ENCODE results near the gene RELN. TPM values are rescaled to one million over a fixed set of nuclear protein-coding genes. Genes with fewer than 3 reads are reported as not detected.

Gene RELN
- polyA plus RNA-seq, 1 donor (not counting 4 experiments of a cell fraction or from before 2014, with no cell fraction given): not detected

GRCh38 chr7:103569621-103570305 lies 419.7 kb downstream of the RELN start:
- H3K36me3 ChIP-seq (ENCODE audit: control insufficient read depth in 2 of 2, extremely low read depth in 1 of 2, insufficient read depth in 2 of 2, low read length in 2 of 2): no peaks in the 10 kb centered on the region
- no peaks in the 10 kb centered on the region for H4K20me1 ChIP-seq (ENCODE audit: control insufficient read depth, extremely low read depth, insufficient read depth, low read length)
- FAIRE-seq (no peak), DNase-seq (ENCODE audit: low read depth, low spot score) (no peak)
- H3K9me3 ChIP-seq (ENCODE audit: control insufficient read depth, low read depth, low read length): no peaks in the 10 kb centered on the region
- no peaks in the 10 kb centered on the region for H3K4me1 ChIP-seq (ENCODE audit: control insufficient read depth, extremely low read depth, insufficient read depth, low read length)
- H3K9me1 ChIP-seq (ENCODE audit: control insufficient read depth, extremely low read depth, insufficient read depth, low read length): no peaks in the 10 kb centered on the region
- H3K27ac ChIP-seq (ENCODE audit: control insufficient read depth, insufficient read depth, low read length): no peak overlapping the region
- dilution Hi-C loops (cut with MboI; ENCODE audit: extremely low pct_ligation_motif_present, low sequenced_read_pairs): loop anchor here (25.0 kb wide), 1 partner anchor 193 kb away; no protein-coding TSS in a partner anchor
- H3K9ac ChIP-seq (ENCODE audit: control insufficient read depth, extremely low read depth, insufficient read depth, low read length): no peak overlapping the region
- no peak overlapping the region for H3K4me2 ChIP-seq (ENCODE audit: control insufficient read depth, extremely low read depth, insufficient read depth, low read depth, low read length)
- H3K79me2 ChIP-seq (ENCODE audit: control insufficient read depth, insufficient read depth, low read length): no peaks in the 10 kb centered on the region
- no peak overlapping the region for H3K4me3 ChIP-seq (ENCODE audit: control insufficient read depth in 2 of 3, extremely low read depth in 1 of 3, insufficient read depth in 2 of 3, low read depth in 1 of 3, low read length in 3 of 3)
- H2AFZ ChIP-seq (ENCODE audit: control insufficient read depth, low read length): no peak overlapping the region
- no peaks in the 10 kb centered on the region for H3K27me3 ChIP-seq (ENCODE audit: control insufficient read depth, extremely low read depth, insufficient read depth, low read length)
- TF ChIP-seq, protein P1, sequence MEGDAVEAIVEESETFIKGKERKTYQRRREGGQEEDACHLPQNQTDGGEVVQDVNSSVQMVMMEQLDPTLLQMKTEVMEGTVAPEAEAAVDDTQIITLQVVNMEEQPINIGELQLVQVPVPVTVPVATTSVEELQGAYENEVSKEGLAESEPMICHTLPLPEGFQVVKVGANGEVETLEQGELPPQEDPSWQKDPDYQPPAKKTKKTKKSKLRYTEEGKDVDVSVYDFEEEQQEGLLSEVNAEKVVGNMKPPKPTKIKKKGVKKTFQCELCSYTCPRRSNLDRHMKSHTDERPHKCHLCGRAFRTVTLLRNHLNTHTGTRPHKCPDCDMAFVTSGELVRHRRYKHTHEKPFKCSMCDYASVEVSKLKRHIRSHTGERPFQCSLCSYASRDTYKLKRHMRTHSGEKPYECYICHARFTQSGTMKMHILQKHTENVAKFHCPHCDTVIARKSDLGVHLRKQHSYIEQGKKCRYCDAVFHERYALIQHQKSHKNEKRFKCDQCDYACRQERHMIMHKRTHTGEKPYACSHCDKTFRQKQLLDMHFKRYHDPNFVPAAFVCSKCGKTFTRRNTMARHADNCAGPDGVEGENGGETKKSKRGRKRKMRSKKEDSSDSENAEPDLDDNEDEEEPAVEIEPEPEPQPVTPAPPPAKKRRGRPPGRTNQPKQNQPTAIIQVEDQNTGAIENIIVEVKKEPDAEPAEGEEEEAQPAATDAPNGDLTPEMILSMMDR (optimal IDR thresholded peaks at IDR 0.05 in 1 of 3, IDR thresholded peaks at IDR 0.05 in 1 of 3, conservative IDR thresholded peaks at IDR 0.05 in 1 of 3; ENCODE audit: extremely low read depth in 1 of 3, insufficient read depth in 2 of 3, low read length in 3 of 3): no peak
- no peak for TF ChIP-seq EZH2 (IDR thresholded peaks at IDR 0.05; ENCODE audit: low read length)

DNA sequence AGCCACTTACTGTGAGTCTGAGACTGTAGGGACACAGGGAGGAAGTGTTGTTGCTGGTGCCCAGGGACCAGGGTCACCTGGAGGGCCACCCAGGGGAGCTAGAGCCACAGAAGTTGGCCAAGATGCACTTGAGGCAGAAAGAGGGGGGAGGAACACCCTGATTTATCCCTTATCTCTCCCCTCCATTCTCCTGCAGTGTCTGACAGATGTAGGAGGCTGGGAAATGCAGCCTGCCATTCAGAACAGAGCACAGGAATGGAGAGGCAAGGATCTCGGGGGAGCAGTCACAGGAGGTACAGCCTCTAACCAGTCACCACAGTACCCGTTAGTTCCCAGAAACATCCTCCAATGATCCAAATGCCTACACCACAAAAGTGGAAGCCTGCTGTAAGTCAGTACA lies 425.0 kb downstream of the RELN start:
- dilution Hi-C loops (cut with MboI; ENCODE audit: extremely low pct_ligation_motif_present, low sequenced_read_pairs): loop anchor here (25.0 kb wide), 1 partner anchor 198 kb away; no protein-coding TSS in a partner anchor
- no peaks in the 10 kb centered on the region for H3K79me2 ChIP-seq (ENCODE audit: control insufficient read depth, insufficient read depth, low read length)
- H4K20me1 ChIP-seq (ENCODE audit: control insufficient read depth, extremely low read depth, insufficient read depth, low read length): no peaks in the 10 kb centered on the region
- no peaks in the 10 kb centered on the region for H3K36me3 ChIP-seq (ENCODE audit: control insufficient read depth in 2 of 2, extremely low read depth in 1 of 2, insufficient read depth in 2 of 2, low read length in 2 of 2)
- H3K27ac ChIP-seq (ENCODE audit: control insufficient read depth, insufficient read depth, low read length): no peak overlapping the region
- no peak overlapping the region for H3K4me2 ChIP-seq (ENCODE audit: control insufficient read depth, extremely low read depth, insufficient read depth, low read depth, low read length)
- FAIRE-seq (no peak), DNase-seq (ENCODE audit: low read depth, low spot score) (no peak)
- H3K4me1 ChIP-seq (ENCODE audit: control insufficient read depth, extremely low read depth, insufficient read depth, low read length): no peaks in the 10 kb centered on the region
- TF ChIP-seq, protein P1 (optimal IDR thresholded peaks at IDR 0.05 in 1 of 3, IDR thresholded peaks at IDR 0.05 in 1 of 3, conservative IDR thresholded peaks at IDR 0.05 in 1 of 3; ENCODE audit: extremely low read depth in 1 of 3, insufficient read depth in 2 of 3, low read length in 3 of 3): no peak
- TF ChIP-seq EZH2 (IDR thresholded peaks at IDR 0.05; ENCODE audit: low read length): no peak
- no peak overlapping the region for H2AFZ ChIP-seq (ENCODE audit: control insufficient read depth, low read length)
- H3K9ac ChIP-seq (ENCODE audit: control insufficient read depth, extremely low read depth, insufficient read depth, low read length): no peak overlapping the region
- H3K27me3 ChIP-seq (ENCODE audit: control insufficient read depth, extremely low read depth, insufficient read depth, low read length): no peaks in the 10 kb centered on the region
- no peaks in the 10 kb centered on the region for H3K9me1 ChIP-seq (ENCODE audit: control insufficient read depth, extremely low read depth, insufficient read depth, low read length)
- no peaks in the 10 kb centered on the region for H3K9me3 ChIP-seq (ENCODE audit: control insufficient read depth, low read depth, low read length)
- no peak overlapping the region for H3K4me3 ChIP-seq (ENCODE audit: control insufficient read depth in 2 of 3, extremely low read depth in 1 of 3, insufficient read depth in 2 of 3, low read depth in 1 of 3, low read length in 3 of 3)

Measured in keratinocyte (primary cell).